ENCODE measurements around the gene TSFM.

TSFM gene

GRCh38 chr12:57736741-57737466 is 45.7 kb upstream of the TSFM start:
- H3K9me3 ChIP-seq = no peaks in the 10 kb centered on the region
- no peak overlapping the region for H3K27ac ChIP-seq
- no peak for DNase-seq
- H3K4me1 ChIP-seq = peaks cover 15 to 41% (median 35%) of the 10 kb centered on the region in 4 donors
- peak overlapping the region in 1 of 2 donors; percentile 47 for H3K4me3 ChIP-seq
- TF ChIP-seq CTCF (IDR thresholded peaks at IDR 0.05) = no peak
- no peaks in the 10 kb centered on the region for H3K36me3 ChIP-seq
- intact Hi-C loops (cut with DNase I; ENCODE audit: low total_unique reads) = no loop called here
- peaks cover 8 to 96% of the 10 kb centered on the region in 2 donors for H3K27me3 ChIP-seq

DNA sequence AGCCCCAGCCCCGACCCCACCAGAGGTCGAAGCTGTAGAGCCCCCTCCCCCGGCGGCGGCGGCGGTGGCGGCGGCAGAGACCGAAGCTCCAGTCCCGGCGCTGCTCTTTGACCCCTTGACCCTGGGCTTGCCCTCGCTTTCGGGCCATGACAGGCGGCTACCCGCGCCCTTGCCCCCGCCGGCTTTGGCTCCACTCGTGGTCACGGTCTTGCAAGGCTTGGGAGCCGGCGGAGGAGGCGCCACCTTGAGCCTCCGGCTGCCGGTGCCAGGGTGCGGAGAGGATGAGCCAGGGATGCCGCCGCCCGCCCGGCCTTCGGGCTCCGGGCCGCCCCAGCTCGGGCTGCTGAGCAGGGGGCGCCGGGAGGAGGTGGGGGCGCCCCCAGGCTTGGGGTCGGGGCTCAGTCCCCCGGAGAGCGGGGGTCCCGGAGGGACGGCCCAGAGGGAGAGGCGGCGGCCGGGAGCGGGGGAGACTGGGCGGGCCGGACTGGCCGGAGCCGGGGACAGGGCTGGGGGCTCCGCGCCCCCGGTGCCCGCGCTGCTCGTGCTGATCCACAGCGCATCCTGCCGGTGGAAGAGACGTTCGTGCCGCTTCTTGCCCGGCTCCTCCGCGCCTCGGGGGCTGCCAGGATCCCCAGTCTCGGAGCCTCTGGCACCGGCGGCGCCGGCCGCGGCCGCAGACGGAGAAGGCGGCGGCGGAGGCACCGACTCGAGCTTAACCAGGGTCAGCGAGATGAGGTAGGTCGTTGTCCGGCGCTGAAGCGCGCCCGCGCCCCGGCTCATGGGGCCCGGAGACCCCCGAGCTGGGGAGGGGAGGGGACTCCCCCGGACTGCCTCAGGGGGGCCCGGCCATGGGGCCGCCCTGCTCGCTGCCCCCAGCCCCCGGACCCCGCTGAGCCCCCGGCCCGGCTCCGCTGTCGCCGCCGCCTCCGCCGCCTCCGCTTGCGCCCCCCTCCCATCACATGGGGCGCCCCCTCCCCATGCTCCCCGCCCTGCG is 44.8 kb upstream of the TSFM start:
- no peak for TF ChIP-seq CTCF (IDR thresholded peaks at IDR 0.05)
- Histone ChIP-seq H3K36me3 (no peaks in the 10 kb centered on the region), H3K27ac (no peak overlapping the region), H3K4me1 (peaks cover 15 to 41% (median 35%) of the 10 kb centered on the region in 4 donors), H3K9me3 (no peaks in the 10 kb centered on the region), H3K4me3 (peak overlapping the region; percentile 21 to 47), H3K27me3 (peaks cover 8 to 93% of the 10 kb centered on the region in 2 donors)
- intact Hi-C loops (cut with DNase I; ENCODE audit: low total_unique reads) = no loop called here
- DNase-seq = no peak

DNA sequence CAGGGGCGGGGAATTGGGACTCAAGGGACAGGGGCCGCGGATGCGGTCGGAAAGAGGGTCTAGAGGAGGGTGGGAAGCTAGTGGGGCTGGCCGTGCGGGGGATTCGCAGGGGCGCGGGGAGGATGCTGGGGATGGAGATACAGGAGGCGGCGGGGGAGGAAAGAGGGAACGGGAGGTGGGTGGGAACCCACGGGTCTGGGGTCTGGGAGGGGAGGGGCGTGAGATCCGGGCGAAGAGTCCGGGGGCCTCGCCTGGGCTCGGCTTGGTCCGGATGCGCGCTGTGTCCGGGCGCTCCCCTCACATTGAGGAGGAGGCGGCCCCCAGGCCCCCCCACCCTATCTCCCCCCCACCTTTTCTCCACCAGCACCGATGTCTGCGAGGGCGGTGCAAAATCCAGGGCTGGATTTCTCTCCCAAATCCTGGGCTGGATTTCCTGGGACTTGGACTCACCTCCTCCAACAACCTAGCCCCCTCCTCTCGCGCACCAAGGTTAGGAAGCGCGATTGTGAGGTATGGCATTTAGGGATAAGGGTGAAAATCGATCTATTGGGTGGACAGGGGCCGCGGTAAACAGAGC is 43.8 kb upstream of the TSFM start, which contains the start of gene AGAP2:
Gene AGAP2, minus strand, starts transcription at position 82 of the 577 bp plus-strand sequence. CDS start 496 bp downstream, outside the sequence.
- no peaks in the 10 kb centered on the region for H3K9me3 ChIP-seq
- TF ChIP-seq CTCF (IDR thresholded peaks at IDR 0.05) = no peak
- peaks cover 8 to 83% of the 10 kb centered on the region in 2 donors for H3K27me3 ChIP-seq
- peak within 1 kb of the TSS; percentile 21 to 47 for H3K4me3 ChIP-seq
- no peak for DNase-seq
- intact Hi-C loops (cut with DNase I; ENCODE audit: low total_unique reads) = no loop called here
- no peaks in the 10 kb centered on the region for H3K36me3 ChIP-seq
- H3K27ac ChIP-seq = no peak within 1 kb of the TSS
- peaks cover 15 to 41% (median 35%) of the 10 kb centered on the region in 4 donors for H3K4me1 ChIP-seq

GRCh38 chr12:57739387-57739786 is 43.2 kb upstream of the TSFM start:
- Histone ChIP-seq H3K27me3 (peaks cover 8 to 77% of the 10 kb centered on the region in 2 donors), H3K27ac (no peak overlapping the region), H3K4me1 (peaks cover 15 to 46% (median 40%) of the 10 kb centered on the region in 4 donors), H3K4me3 (no peak overlapping the region), H3K36me3 (no peaks in the 10 kb centered on the region), H3K9me3 (no peaks in the 10 kb centered on the region)
- no peak for TF ChIP-seq CTCF (IDR thresholded peaks at IDR 0.05)
- intact Hi-C loops (cut with DNase I; ENCODE audit: low total_unique reads) = no loop called here
- DNase-seq = no peak

GRCh38 chr12:57739914-57740538 is 42.6 kb upstream of the TSFM start:
- Histone ChIP-seq H3K4me1 (peaks cover 15 to 46% (median 41%) of the 10 kb centered on the region in 4 donors), H3K4me3 (no peak overlapping the region)
- intact Hi-C loops (cut with DNase I; ENCODE audit: low total_unique reads) = no loop called here

More at GRCh38 chr12:57739914-57740538, 42.6 kb upstream of the TSFM start:
- no peak overlapping the region for H3K27ac ChIP-seq
- no peak for DNase-seq
- no peak for TF ChIP-seq CTCF (IDR thresholded peaks at IDR 0.05)
- no peaks in the 10 kb centered on the region for H3K36me3 ChIP-seq
- no peaks in the 10 kb centered on the region for H3K9me3 ChIP-seq
- H3K27me3 ChIP-seq = peaks cover 8 to 72% of the 10 kb centered on the region in 2 donors
